ENCODE measurements around the gene IL23A.
A peak's percentile ranks its signal among the peaks of the same experiment; 100 is the strongest.
"Not testable (repeated sequence)": the region's sequence is repeated elsewhere in the genome, so short reads cannot be mapped to it uniquely, and the experiment has no call there.

Gene IL23A, protein sequence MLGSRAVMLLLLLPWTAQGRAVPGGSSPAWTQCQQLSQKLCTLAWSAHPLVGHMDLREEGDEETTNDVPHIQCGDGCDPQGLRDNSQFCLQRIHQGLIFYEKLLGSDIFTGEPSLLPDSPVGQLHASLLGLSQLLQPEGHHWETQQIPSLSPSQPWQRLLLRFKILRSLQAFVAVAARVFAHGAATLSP

DNA sequence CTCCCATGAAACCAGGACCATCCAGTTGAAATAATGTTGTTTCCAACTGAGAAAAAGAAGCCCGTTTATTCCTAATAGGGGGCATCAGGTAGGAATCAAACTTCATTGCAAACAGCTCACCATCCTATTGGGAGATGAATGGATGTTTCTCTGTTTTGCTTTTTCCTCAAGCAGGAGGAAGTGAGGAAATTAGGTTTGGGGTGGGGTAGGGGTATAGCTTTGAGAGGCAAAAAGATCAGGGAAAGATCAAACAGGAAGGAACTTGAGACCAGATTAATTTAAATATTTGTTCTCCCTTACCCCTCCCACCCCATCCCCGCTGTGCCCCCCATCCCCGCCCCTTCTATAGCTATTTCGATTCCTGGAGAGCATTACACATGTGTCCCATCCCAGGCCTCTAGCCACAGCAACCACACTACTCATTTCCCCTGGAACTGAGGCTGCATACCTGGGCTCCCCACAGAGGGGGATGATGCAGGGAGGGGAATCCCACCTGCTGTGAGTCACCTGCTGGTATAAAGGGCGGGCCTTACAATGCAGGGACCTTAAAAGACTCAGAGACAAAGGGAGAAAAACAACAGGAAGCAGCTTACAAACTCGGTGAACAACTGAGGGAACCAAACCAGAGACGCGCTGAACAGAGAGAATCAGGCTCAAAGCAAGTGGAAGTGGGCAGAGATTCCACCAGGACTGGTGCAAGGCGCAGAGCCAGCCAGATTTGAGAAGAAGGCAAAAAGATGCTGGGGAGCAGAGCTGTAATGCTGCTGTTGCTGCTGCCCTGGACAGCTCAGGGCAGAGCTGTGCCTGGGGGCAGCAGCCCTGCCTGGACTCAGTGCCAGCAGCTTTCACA lies at the start of gene IL23A:
TSS of gene IL23A (plus strand) at position 577 of the 850 bp plus-strand sequence. CDS start at position 738, 161 bp downstream.
- peak in 2 of 3 experiments; percentile 82 to 92 for DNase-seq

DNA sequence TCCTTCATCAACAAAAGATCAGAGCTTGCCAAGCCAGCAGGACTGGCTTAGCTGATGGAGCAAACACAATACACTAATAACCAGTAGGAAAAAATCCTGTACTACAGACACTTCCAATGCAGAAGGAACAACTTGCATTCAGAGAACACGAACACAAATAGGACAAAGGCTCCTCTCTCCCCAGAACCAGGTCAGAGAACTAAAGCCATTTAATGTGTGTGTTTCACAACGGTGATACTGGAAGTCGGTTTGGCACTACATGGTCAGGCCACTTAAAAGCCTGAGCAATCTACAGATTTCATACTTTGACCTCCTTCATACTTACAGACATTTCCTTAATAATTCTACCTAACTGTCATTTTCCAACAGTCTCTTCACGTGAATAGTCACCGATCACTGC lies 44.9 kb upstream of the IL23A start:
- DNase-seq = no peak

DNA sequence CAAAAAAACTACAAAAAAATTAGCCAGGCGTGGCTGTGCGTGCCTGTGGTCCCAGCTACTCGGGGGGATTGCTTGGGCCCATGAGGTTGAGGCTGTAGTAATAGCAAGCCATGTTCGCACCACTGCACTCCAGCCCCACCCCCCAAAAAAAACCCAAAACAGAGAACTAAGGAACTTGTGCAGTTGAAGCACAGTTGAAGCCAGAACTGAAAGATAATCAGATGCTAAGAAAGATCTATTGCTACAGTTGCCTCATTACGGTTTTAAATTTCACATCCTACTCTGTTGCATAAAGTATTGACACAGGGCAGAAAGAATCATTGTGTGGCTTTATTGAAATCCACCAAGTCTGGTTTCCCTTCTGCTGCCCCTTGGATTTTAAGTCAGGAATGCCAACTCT lies 42.4 kb upstream of the IL23A start:
- DNase-seq = no peak

DNA sequence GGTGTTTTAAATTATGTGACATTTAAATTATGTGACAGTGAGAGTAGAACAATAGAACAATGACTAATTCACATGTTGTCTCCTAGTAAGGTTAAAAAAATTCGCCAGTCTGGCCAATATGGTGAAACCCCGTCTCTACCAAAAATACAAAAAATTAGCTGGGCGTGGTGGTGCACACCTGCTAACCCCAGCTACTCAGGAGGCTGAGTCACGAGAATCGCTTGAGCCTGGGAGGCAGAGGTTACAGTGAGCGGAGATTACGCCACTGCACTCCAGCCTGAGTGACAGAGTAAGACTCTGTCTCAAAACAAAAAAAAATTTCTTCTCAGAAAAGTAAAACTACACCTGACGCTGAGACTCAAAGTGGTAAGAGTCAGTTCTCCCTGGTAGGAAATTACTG lies 41.3 kb upstream of the IL23A start:
- DNase-seq = no peak

DNA sequence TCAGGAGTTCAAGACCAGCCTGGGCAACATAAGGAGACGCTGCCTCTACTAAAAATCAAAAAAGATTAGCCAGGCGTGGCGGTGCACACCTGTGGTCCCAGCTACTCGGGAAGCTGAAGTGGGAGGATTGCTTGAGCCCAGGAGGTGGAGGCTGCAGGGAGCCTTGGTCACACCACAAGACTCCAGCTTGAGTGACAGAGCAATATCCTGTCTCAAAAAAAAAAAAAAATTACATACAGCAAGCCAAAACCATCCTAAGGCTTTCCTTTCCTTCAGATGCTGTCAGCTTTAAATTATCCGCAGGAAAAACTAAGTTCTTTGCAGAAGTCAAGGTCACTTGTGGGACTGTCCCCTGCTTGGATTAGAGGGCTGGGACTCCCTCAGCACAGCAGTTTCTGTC lies 39.9 kb upstream of the IL23A start:
- no peak for DNase-seq

DNA sequence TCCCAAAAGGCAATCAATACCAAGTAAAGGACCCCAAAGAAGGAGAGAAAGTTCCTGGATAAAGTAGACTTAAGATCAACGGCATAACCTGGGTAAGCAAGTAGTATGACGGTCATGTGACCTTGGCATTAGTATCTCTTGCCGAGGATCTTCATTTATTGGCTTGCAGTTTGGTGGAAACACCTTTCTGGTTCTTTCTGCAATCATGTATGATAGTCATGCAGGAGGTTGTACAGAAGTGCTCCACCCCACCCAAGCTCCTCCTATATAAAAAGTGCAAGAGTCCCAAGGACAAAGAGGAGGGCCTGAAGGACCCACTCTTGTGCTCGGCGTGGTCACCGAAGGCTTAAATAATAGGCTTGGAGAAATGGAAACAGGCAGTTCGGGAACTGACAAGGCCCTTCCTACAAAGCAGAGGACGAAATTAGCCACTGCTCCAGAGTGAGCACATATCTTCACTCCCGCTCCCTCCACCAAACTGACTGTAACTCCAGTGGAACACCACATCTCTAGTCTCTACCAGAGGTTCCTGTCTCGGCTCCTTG lies 39.3 kb upstream of the IL23A start:
- DNase-seq = peak in 1 of 3 experiments; percentile 42

DNA sequence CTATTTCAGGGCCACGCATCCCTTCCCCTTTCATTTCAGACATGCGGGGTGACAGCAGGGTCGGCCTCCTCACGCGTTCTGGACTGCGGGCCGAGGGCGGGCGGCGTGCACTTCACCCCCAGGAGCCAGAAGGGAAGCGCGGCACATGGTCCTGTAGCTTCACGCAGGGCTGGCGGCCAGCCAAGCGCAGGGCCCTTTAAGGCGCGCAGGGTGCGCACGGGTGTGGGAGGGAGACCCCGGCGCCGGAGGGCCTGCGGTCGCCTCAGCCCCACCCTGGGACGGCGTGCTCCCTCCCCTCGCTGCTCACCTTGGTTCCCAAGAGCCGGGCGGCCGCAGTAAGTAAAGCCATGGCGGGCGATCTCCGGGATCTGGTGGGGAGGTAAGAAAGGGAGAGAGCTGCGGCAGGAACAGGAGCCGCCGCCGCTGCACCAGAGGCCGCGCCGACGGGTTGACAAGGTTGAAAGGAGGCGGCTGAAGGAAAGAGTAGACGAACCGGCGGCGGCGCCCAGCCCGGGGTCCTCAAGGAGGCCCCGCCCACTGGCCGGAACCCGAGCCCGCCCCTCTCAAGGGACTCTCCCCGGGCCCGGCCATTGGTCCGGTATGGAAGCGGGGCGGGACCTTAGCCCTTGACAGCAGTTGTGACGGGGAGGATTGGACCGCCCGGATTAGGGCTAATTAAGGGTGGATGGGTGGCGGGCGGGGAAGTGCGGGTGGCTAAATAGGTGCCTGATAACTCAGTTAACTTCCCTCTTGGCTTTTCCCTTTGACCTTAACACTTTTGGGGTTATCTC lies 38.6 kb upstream of the IL23A start, which contains the start of gene CS:
TSS of gene CS (minus strand) at position 478 of the 791 bp plus-strand sequence. CDS start at position 349, 129 bp downstream.
- peak; percentile 99 to 100 (median 99) for DNase-seq

DNA sequence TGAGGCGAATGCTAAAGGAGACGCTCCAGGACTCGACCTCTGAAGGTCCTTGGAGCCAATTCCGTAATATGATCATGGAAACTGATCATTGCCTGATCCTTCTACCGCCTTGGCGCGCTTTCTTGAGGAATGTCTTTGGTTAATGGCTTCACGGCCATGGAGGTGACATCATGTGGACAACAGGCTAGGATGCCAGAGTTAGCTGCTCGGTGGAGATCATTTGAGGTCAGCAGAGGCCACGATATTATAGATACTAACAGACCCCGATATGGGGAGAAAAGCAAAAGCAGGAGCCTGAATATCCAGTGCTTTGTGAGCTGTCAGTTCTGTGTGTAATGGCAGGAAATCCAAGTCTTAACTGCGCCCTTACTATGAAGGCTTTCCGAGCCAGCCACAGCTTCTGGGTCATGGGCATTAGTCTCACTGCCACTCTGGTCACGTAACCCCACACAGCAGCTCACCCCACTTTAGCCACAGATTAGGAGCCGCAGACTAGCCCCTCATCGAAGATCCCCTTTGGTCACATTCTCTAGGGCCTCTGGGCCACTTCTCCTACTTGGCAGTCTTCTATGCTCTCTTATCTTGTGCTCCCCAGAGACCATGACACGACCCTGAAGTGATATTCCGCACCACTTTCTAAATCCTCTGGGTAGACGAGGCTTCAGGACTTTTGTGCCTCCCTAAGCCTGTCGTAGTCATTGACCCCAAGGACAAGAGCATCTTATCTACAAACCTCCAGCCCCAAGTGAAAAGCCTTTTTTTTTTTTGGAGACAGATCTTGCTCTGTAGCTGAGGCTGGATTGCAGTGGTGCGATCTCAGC lies 37.8 kb upstream of the IL23A start:
- DNase-seq = no peak

DNA sequence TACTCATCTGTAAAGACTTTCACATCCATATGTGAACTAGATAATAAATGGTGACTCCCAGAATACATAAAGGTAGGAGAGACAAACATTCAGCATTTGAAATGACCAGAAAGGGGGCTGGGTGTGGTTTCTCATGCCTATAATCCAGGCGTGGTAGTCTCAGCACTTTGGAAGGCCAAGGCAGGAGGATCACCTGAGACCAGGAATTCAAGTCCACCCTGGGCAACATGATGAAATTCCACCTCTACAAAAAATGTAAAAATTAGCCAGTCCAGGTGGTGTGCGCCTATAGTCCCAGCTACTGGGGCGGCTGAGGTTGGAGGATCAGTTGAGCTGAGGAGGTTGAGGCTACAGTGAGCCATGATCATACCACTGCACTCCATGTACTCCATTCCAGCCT lies 34.4 kb upstream of the IL23A start:
- DNase-seq = no peak

DNA sequence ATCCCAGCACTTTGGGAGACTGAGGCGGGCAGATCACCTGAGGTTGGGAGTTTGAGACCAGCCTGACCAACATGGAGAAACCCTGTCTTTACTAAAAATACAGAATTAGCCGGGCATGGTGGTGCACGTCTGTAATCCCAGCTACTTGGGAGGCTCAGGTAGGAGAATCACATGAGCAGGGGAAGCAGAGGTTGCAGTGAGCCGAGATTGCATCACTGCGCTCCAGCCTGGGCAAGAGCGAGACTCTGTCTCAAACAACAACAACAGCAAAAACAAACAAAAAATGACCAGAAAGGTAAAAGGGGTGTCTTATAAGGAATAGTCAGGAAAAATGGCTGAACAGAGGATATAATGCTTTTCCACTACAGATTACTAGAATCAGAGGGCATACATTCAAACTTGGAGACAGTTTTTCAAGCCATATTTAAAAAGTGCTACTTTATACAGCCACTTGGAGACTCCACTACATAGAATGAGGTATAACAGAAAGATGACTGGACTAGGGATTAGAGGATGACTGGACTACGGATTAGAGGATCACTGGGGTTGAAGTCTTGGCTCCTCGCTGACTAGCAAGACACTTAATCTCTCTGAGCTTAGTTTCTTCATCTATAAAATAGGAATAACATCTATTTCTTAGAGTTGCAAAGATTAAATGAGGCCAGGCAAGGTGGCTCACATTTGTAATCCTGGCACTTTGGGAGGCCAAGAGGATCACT lies 33.7 kb upstream of the IL23A start:
- no peak for DNase-seq

DNA sequence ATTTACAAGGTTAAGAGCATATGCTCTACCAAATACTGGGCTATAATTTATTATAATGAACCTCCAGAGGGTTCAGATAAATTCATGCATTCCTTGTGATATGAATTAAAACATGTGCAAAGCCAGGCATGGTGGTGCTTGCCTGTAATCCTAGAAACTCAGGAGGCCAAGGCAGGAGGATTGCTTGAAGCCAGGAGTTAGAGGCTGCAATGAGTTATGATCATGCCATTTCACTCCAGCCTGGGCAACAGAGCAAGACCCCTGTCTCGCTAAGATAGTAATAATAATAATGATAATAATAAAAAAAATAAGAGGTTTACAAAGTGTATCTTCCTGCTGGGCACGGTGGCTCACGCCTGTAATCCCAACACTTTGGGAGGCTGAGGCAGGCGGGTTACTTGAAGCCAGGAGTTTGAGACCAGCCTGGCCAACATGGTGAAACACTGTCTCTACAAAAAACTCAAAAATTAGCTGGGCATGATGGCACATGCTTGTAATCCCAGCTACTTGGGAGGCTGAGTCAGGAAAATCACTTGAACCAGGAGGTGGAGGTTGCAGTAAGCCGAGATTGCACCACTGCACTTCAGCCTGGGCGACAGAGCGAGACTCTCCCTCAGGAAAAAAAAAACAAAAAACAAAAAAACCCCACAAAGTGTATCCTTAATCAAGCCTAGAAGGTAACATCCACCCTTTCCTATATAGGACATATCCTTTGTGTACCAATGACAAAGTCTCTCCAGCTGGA lies 31.3 kb upstream of the IL23A start:
- DNase-seq = no peak

DNA sequence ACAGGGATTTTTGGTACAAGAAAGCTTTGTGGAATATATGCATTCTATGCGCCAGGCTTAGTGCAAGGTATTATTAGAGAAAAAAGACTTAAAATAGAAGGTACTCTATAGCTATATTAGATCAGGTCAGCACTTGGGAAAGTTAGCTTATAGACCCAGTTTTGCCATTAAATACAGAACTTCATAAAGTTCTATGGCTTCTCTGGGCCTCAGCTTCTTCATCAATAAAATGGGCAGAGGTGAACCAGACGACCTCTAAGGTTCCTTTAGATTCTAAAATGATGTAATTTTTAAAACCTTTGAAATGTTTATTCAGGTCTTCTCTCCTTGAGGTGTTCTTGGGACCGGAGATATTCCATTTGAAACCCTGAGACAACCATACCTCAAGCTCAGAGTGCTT lies 30.0 kb upstream of the IL23A start:
- no peak for DNase-seq

DNA sequence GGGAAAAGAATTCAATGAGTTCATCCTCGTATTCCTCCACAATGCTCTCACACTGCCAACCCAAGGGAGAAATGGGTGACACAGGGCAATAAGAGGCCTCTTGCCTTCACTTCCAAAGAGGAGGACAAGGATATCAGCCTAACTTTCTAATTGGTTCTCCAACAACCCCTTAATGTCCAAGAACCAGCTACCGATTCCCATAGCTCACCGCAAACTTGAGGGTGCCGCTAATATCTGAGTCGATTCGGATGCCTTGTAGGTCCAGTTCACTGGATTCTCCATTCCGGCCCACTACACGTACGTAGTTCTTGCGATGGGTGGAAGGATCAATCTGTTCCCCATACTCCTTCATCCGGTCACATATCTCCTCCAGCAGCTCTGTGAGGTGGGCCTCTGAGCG lies 27.7 kb upstream of the IL23A start:
- DNase-seq = no peak

DNA sequence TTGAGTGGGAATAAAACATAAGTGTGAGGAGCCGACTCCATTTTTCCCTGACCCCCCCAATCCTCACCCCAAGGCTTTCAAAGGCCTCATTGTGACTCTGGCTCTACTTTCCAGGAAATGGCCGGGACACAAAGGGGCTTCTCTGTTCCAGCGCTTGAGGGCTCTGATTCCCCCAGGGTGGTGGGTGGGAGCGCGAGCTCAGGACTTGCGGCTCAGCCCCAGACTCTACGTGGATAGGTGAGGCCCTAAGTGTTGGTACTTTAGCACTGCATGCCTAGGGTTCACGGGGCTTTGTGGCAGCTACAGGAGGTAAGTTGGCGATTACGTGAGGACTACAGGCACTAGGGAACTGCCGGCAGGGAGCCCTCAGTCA lies 23.4 kb upstream of the IL23A start:
- DNase-seq = peak in 1 of 3 experiments; percentile 69

DNA sequence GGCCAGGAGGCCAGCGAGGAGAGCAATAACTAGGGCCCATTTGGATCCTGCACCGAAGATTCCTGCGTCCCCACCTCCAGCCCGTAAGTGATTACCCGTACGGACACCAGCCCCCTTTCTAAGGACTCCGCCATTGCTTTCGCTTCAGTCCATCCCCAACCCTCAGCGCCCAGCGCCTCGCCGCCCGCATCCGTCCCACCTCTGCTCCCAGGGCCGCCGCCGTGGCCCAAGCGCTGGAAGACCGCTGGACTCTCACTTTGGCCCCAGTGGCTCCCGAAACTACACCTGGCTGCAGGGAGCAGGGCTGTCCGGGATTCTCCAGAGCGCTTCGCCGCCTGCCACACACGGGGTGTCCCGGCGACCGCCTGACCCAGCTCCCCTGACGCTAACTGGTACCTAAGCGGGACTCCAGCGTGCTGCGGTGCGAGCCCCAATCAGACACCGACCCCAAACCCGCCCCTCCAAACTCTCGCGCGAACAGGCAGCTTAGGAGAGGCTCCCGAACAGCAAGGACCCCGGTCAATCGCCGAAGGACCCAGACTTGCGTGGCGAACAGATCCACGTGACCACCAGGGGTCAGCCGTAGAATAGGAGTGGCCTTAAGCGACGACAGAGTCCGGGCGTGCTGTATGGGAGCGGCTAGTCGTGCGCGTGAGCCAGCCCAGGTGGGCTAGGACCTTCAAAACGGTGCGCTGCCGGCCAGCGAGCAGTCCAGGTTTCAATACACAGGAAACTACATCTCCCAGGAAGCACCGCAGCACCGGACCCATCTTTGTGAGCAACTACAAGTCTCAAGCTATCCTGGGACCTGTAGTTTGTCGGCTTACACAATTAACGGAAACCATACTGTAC lies 22.8 kb upstream of the IL23A start, which contains the start of gene CNPY2:
TSS of gene CNPY2 (minus strand) at position 367 of the 852 bp plus-strand sequence. CDS start 771 bp downstream, outside the sequence.
- DNase-seq = peak; percentile 98 to 99 (median 98)

DNA sequence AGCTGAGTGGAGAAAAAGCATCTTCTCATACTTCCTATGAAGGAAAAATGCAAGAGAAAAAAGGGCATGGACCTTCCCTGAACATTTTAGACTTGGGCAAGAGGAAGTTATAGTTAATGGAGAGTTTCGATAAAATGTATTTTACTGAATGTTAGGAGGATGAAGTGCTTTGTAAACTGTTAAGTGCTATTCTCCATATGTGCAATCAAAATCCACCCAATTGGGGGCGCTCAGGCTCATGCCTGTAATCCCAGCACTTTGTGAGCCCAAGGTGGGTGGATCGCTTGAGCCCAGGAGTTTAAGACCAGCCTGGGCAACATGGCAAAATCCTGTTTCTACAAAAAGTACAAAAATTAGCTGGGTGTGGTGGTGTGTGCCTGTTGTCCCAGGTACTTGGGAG lies 21.0 kb upstream of the IL23A start:
- no peak for DNase-seq

DNA sequence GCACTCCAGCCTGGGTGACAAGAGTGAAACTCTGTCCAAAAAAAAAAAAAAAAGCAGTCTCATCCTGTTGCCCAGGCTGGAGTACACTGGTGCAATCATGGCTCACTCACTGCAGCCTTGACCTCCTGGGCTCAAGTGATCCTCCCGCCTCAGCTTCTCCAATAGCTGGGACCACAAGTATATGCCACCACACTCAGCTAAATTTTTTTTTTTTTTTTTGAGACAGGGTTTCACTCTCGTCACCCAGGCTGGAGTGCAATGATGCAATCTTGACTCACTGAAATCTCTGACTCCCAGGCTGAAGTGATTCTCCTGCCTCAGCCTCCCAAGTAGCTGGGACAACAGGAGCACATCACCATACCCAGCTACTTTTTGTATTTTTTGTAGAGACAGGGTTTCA lies 17.7 kb upstream of the IL23A start:
- DNase-seq = no peak

DNA sequence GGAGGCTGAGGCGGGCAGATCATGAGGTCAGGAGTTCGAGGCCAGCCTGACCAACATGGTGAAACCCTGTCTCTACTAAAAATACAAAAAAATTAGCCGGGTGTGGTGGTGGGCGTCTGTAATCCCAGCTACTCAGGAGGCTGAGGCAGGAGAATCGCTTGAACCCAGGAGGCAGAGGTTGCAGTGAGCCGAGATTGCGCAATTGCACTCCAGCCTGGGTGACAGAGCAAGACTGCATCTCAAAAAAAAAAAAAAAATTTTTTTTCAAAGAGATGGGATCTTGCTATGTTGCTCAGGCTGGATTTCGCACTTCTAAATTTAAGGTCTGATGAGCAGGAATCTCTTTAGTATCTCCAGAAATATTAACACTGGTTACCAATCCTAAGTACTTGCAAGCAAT lies 17.1 kb upstream of the IL23A start:
- not testable (repeated sequence) for DNase-seq

DNA sequence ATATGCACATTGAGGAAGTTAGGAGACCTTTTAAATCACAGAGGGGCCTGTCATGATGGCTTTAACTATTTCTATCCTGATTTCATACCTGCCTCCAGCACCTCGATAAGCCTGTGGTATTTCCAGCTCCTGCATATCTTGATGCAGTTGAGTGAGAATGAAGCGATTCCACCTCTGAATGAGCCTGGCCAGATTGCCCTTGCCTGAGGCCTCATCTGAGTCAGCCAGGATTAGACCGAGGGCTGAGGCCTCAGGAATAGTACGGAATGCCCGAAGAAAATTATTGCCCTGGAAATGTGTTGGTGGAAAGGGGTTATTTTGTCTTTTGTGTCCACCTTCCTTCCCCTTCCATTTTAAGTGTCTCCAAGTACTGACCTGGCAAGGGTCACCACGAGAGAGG lies 14.5 kb upstream of the IL23A start:
- no peak for DNase-seq

DNA sequence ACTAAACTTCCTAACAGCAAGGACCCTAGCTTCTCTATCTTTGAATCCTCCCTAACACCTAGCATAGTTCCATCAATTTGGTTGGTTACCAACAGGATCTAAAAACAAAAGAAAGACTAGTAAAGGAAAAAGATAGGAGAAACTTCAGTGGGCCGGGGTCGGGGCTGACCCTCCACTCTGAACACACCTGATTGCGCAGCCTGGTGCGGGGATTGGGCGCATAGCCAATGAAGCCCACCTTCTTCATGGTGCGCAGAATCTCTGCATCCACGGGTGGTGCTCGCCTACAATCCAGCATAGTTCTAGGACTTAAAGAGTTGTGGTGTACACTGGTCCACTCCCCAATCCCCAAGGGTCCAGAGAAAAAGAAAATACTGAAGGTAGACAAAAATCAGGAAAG lies 12.6 kb upstream of the IL23A start:
- DNase-seq = no peak

Measured in NCI-H1417 (cell line).